ENCODE measurements around the gene CDS2. TPM values are rescaled to one million over a fixed set of nuclear protein-coding genes. Genes with fewer than 3 reads are reported as not detected.

The CDS2 gene
- total and polyA plus RNA-seq, 2 of the 13 experiments (the other 11 are each of a cell fraction or from before 2014, with no cell fraction given), result 81.3 to 153 TPM

DNA sequence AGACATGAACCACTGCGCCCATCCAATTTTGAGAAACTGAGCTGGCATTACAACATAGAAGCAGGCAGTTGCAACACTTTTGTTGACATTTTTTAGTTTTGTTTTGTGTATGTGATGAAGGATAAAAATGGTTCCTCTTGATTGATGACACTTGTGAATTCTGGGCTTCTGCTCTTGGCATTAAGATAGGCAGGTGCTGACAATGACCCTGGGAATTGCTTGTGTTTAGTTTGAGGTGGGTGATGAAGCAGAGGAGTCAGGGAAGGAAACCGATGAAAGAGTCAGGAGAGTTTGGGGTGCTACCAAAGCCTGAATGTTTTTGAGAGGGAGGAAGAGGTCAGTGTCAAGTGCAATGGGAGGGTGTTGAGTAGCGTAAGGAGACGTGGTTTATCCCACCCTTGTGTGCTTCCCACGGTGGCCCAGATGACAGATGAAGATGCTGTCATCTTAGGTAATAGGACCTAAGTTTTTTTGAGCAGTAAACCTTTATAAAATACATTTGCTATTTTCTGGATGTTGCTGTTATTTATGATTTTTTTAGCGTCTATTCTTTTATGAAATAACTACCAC, 19.4 kb downstream of the CDS2 start:
- BruUV-seq (replicated peaks), result no TSS peak
- H3K9ac ChIP-seq (ENCODE audit: insufficient read depth, low read depth, low read length), result no peak overlapping the region
- no peaks in the 10 kb centered on the region for H3K9me3 ChIP-seq (ENCODE audit: low read length)
- no peak overlapping the region for H3K27ac ChIP-seq (ENCODE audit: extremely low read length, insufficient read depth, low read length)
- peaks cover 1 to 3% of the 10 kb centered on the region in 2 experiments; a peak in 3 of 5 replicates for H3K36me3 ChIP-seq (replicated peaks in 1 of 2; ENCODE audit: control insufficient read depth in 1 of 2, insufficient read depth in 2 of 2, low read length in 2 of 2)
- WGBS (ENCODE audit: low lambda C conversion rate), result 97% methylated on average over 6 of the region's 6 CpGs
- H3K4me1 ChIP-seq (ENCODE audit: insufficient read depth, low read length), result peaks cover 100% of the 10 kb centered on the region
- peaks cover 93% of the 10 kb centered on the region for H3K79me2 ChIP-seq (ENCODE audit: insufficient read depth, low read length)
- no peaks in the 10 kb centered on the region for H3K27me3 ChIP-seq (ENCODE audit: control insufficient read depth in 1 of 2, insufficient read depth in 2 of 2, low read length in 2 of 2)
- intact Hi-C loops (cut with micrococcal nuclease; ENCODE audit: unreplicated experiment), result no loop called here
- H4K20me1 ChIP-seq (ENCODE audit: insufficient read depth, low read length), result no peaks in the 10 kb centered on the region
- CTCF ChIA-PET (ENCODE audit: low intra/inter-chr PET ratio, low total read pairs), result no interaction called here
- in situ Hi-C loops (cut with HindIII; ENCODE audit: extremely low pct_ligation_motif_present, low pct_unique_long_range_greater_than_20kb), result loop anchor here (10.0 kb wide), 1 partner anchor 61 kb away; no protein-coding TSS in a partner anchor
- no peak for DNase-seq (ENCODE audit: low spot score)
- FAIRE-seq, result no peak
- no peak overlapping the region for H2AFZ ChIP-seq (ENCODE audit: low read length)
- no peak for ATAC-seq
- H3K4me2 ChIP-seq (ENCODE audit: low read depth, low read length), result no peak overlapping the region
- no peak overlapping the region for H3K4me3 ChIP-seq (replicated peaks in 1 of 3; ENCODE audit: insufficient read depth in 1 of 3, low read depth in 2 of 3, low read length in 3 of 3)
- peak; percentile 7; the same call in 1 of the 2 replicates for TF ChIP-seq KDM1A (CRISPR knock-in tag; IDR thresholded peaks at IDR 0.05)
- TF ChIP-seq RXRB (CRISPR knock-in tag; IDR thresholded peaks at IDR 0.05; ENCODE audit: borderline replicate concordance), result 0 out of 2 replicates have a peak, but pooled peaks have one; percentile 3
- TF ChIP-seq TOPORS (CRISPR knock-in tag; IDR thresholded peaks at IDR 0.05), result no peak
- TF ChIP-seq FOXJ3 (CRISPR knock-in tag; IDR thresholded peaks at IDR 0.05; ENCODE audit: borderline replicate concordance), result no peak
- 0 out of 2 replicates have a peak, but pooled peaks have one; percentile 15 for TF ChIP-seq SNAPC2 (CRISPR knock-in tag; IDR thresholded peaks at IDR 0.05)
- TF ChIP-seq BCL6 (CRISPR knock-in tag; IDR thresholded peaks at IDR 0.05), result 0 out of 2 replicates have a peak, but pooled peaks have one; percentile 12
- TF ChIP-seq, protein P1, sequence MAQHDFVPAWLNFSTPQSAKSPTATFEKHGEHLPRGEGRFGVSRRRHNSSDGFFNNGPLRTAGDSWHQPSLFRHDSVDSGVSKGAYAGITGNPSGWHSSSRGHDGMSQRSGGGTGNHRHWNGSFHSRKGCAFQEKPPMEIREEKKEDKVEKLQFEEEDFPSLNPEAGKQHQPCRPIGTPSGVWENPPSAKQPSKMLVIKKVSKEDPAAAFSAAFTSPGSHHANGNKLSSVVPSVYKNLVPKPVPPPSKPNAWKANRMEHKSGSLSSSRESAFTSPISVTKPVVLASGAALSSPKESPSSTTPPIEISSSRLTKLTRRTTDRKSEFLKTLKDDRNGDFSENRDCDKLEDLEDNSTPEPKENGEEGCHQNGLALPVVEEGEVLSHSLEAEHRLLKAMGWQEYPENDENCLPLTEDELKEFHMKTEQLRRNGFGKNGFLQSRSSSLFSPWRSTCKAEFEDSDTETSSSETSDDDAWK (CRISPR knock-in tag; IDR thresholded peaks at IDR 0.05), result no peak
- TF ChIP-seq HMG20A (CRISPR knock-in tag; IDR thresholded peaks at IDR 0.05; ENCODE audit: borderline replicate concordance), result no peak
- TF ChIP-seq RARA (CRISPR knock-in tag; IDR thresholded peaks at IDR 0.05), result peak; percentile 13; the same call in 1 of the 2 replicates
- TF ChIP-seq CEBPG (CRISPR knock-in tag; IDR thresholded peaks at IDR 0.05), result peak; percentile 75
- peak; percentile 86 for TF ChIP-seq CEBPB (IDR thresholded peaks at IDR 0.05; ENCODE audit: borderline replicate concordance, low read depth, low read length)
- peak; percentile 48; the same call in 1 of the 2 replicates for TF ChIP-seq ZNF605 (CRISPR knock-in tag; IDR thresholded peaks at IDR 0.05)
- TF ChIP-seq HNRNPUL1 (IDR thresholded peaks at IDR 0.05; ENCODE audit: low read depth, low read length), result no peak
- peak; percentile 16; the same call in 1 of the 2 replicates for TF ChIP-seq SALL1 (CRISPR knock-in tag; IDR thresholded peaks at IDR 0.05)
- TF ChIP-seq ZNF652 (CRISPR knock-in tag; IDR thresholded peaks at IDR 0.05; ENCODE audit: borderline replicate concordance, low read depth), result no peak
- no peak for TF ChIP-seq ZNF331 (CRISPR knock-in tag; IDR thresholded peaks at IDR 0.05)
- TF ChIP-seq GATAD2A (CRISPR knock-in tag; IDR thresholded peaks at IDR 0.05), result peak; percentile 68
- POLR2A ChIA-PET, result interaction anchor here (1.0 to 7.0 kb wide), 3 partner anchors 10 to 27 kb away, joined by 3 to 53 read pairs (median 3); partner anchors contain the start of gene CDS2

Data from HepG2 (cell line).